DND-41 (cell line): ENCODE measurements around the gene ATF5.

Experiments
- ATAC-seq: fragments of 200-7000 bp; cut with Tn5 transposase; 3 replicates; pipeline ENCODE4 v1.9.1; 2021; ENCODE audit warnings: low read depth; ENCODE audit not compliant: insufficient read depth
- DNase-seq: peaks from one replicate; pipeline ENCODE4 v3.0.0-alpha.2; 2020
- H2AFZ ChIP-seq: 2 replicates; pipeline ENCODE4 v1.6.0; 2012; ENCODE audit warnings: low read depth, low read length
- H3K27ac ChIP-seq: 2 replicates; pipeline ENCODE4 v1.5.1; 2012; ENCODE audit warnings: low read length, inconsistent platforms
- H3K27me3 ChIP-seq: fragments of 200-600 bp; sonication (generic); 2 replicates; pipeline ENCODE4 v1.6.0; 2012; ENCODE audit warnings: low read length, mild to moderate bottlenecking, inconsistent platforms; ENCODE audit not compliant: insufficient read depth, poor library complexity
- H3K36me3 ChIP-seq: 2 replicates; pipeline ENCODE4 v1.5.1; 2012; ENCODE audit warnings: low read length, inconsistent platforms; ENCODE audit not compliant: insufficient read depth
- H3K4me1 ChIP-seq: 2 replicates; pipeline ENCODE4 v1.5.1; 2012; ENCODE audit warnings: mild to moderate bottlenecking, low read length; ENCODE audit not compliant: insufficient read depth
- H3K4me2 ChIP-seq: 2 replicates; pipeline ENCODE4 v1.6.0; 2012; ENCODE audit warnings: mild to moderate bottlenecking, moderate library complexity, low read length, inconsistent platforms; ENCODE audit not compliant: insufficient read depth
- H3K4me3 ChIP-seq, 2 experiments: fragments of 200-600 bp in 1 of 2; shearing (Covaris generic) in 1 of 2; 2 replicates each; pipeline ENCODE4 v1.5.1; 2012 to 2016; ENCODE audit warnings: inconsistent platforms in 2 of 2, low read length in 2 of 2, mild to moderate bottlenecking in 2 of 2, low read depth in 1 of 2, moderate library complexity in 1 of 2
- H3K79me2 ChIP-seq: 2 replicates; pipeline ENCODE4 v1.6.0; 2012; ENCODE audit warnings: low read length, inconsistent platforms; ENCODE audit not compliant: insufficient read depth
- H3K9ac ChIP-seq: 2 replicates; pipeline ENCODE4 v1.6.0; 2012; ENCODE audit warnings: low read depth, mild to moderate bottlenecking, inconsistent platforms, low read length, moderate library complexity
- H3K9me3 ChIP-seq: 2 replicates; pipeline ENCODE4 v1.5.1; 2012; ENCODE audit warnings: low read length, moderate library complexity, mild to moderate bottlenecking, inconsistent platforms; ENCODE audit not compliant: insufficient read depth, severe bottlenecking
- H4K20me1 ChIP-seq: 2 replicates; pipeline ENCODE4 v1.6.0; 2012; ENCODE audit warnings: low read length; ENCODE audit not compliant: insufficient read depth
- EZH2 ChIP-seq: IDR thresholded peaks from 3 replicates; pipeline ENCODE4 v1.6.1; 2012; ENCODE audit warnings: borderline replicate concordance, low read depth, mild to moderate bottlenecking, moderate library complexity, low read length, inconsistent platforms; ENCODE audit not compliant: severe bottlenecking
- TF ChIP-seq, protein P1 (sequence below): IDR thresholded peaks from 2 replicates; pipeline ENCODE4 v1.5.1; 2012; ENCODE audit warnings: borderline replicate concordance, low read length, moderate library complexity, mild to moderate bottlenecking; ENCODE audit not compliant: poor library complexity, severe bottlenecking; ENCODE audit errors: extremely low read depth

The ATF5 gene

DNA sequence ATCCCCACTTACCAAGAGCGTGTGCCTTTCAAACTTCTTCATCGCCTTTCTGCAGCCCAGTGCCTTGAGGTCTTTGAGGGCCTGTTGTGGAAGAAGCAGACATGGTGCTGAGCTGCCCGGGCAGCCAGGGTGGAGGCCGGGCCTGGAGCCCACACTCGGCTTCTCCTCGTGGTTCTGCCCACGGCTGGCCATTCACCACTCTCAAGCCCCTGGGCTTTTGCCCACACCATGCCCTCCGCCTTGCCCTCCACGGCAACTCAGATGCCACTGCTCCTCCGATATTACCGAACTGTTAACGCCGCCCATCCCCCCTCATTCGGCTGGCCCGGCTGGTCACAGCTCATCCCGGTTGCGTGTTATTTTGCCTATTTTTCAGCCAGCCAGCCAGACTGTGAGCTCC, 37.6 kb upstream of the ATF5 start:
- ATAC-seq, result no peak
- Histone ChIP-seq H3K4me1 (no peaks in the 10 kb centered on the region), H3K9me3 (no peaks in the 10 kb centered on the region)

DNA sequence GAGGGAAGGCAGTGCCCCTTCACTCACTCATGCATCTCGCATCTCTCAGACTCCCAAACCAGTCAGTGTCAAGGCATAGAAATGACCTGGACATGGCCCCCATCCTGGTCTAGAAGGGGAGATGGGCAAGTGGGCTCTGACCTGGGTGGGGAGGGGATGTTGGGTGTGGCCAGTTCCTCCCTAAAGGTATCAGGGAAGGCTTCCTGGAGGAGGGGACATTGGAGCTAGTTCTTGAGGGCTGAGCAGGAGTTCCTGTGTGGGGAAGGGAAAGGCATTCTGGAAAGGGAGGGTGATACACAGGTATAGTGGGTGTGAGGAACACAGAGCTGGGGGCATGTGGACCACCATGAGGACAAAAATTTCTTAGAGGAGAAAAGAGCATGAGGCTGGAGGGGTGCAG, 36.3 kb upstream of the ATF5 start:
- H3K4me2 ChIP-seq, result no peak overlapping the region

More for the DNA sequence above, 37.6 kb upstream of the ATF5 start:
- Histone ChIP-seq H3K27ac (no peak overlapping the region), H3K9ac (no peak overlapping the region), H2AFZ (no peak overlapping the region), H4K20me1 (no peaks in the 10 kb centered on the region; the same call in 1 of the 2 replicates), H3K4me2 (no peak overlapping the region), H3K27me3 (no peaks in the 10 kb centered on the region), H3K4me3 (no peak overlapping the region), H3K79me2 (no peaks in the 10 kb centered on the region), H3K36me3 (peaks cover under 1% of the 10 kb centered on the region; the same call in 1 of the 2 replicates)
- DNase-seq, result no peak
- TF ChIP-seq, protein P1, sequence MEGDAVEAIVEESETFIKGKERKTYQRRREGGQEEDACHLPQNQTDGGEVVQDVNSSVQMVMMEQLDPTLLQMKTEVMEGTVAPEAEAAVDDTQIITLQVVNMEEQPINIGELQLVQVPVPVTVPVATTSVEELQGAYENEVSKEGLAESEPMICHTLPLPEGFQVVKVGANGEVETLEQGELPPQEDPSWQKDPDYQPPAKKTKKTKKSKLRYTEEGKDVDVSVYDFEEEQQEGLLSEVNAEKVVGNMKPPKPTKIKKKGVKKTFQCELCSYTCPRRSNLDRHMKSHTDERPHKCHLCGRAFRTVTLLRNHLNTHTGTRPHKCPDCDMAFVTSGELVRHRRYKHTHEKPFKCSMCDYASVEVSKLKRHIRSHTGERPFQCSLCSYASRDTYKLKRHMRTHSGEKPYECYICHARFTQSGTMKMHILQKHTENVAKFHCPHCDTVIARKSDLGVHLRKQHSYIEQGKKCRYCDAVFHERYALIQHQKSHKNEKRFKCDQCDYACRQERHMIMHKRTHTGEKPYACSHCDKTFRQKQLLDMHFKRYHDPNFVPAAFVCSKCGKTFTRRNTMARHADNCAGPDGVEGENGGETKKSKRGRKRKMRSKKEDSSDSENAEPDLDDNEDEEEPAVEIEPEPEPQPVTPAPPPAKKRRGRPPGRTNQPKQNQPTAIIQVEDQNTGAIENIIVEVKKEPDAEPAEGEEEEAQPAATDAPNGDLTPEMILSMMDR, result no peak
- TF ChIP-seq EZH2, result no peak

DNA sequence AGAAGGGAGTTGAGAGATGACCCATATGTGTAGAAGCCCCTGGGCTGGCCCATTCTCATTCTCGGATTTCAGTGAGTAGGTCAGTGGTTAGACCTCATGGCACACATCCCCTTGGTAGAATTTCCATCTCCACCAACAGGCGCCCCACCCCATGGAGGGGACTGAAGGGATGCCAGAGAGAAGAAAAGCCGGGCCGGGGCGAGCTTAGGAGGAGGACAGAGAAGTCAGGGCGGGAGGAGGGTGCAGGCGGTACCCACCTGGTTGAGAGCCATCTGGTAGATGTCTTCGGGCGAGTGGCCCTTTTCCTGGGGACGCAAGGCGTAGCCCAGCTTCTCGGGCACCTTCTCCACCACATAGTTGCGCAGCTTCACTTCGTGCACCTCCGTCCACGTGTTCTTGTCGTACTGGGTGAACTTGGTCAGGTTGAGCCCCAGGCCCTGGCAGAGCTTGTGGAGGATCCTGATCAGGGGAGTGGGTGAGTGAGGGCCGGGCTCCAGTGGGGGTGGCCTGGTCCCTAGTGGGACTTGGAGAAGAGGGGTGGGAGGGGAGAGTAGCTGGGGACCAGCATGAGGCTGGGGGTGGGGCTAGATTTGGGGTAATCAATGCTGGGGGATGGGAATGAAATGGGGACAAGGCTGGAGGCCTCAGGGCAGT, 34.9 kb upstream of the ATF5 start:
- no peak for ATAC-seq
- H2AFZ ChIP-seq, result no peak overlapping the region

More for the DNA sequence above, 36.3 kb upstream of the ATF5 start:
- DNase-seq (no peak), ATAC-seq (no peak)
- Histone ChIP-seq H3K27me3 (no peaks in the 10 kb centered on the region), H3K27ac (no peak overlapping the region), H3K4me1 (peaks cover 7% of the 10 kb centered on the region; the same call in 1 of the 2 replicates), H3K9me3 (no peaks in the 10 kb centered on the region), H3K36me3 (no peaks in the 10 kb centered on the region; the same call in 1 of the 2 replicates), H3K79me2 (no peaks in the 10 kb centered on the region), H2AFZ (no peak overlapping the region), H3K9ac (no peak overlapping the region), H4K20me1 (no peaks in the 10 kb centered on the region; the same call in 1 of the 2 replicates), H3K4me3 (no peak overlapping the region)
- TF ChIP-seq, protein P1, result no peak
- no peak for TF ChIP-seq EZH2

More for the DNA sequence above, 34.9 kb upstream of the ATF5 start:
- H3K79me2 ChIP-seq, result no peaks in the 10 kb centered on the region
- no peak overlapping the region for H3K4me2 ChIP-seq
- no peak overlapping the region for H3K27ac ChIP-seq
- H3K27me3 ChIP-seq, result no peaks in the 10 kb centered on the region
- H3K36me3 ChIP-seq, result no peaks in the 10 kb centered on the region
- peaks cover 7% of the 10 kb centered on the region; the same call in 1 of the 2 replicates for H3K4me1 ChIP-seq
- no peak overlapping the region for H3K4me3 ChIP-seq
- no peak for DNase-seq
- H3K9ac ChIP-seq, result no peak overlapping the region
- H3K9me3 ChIP-seq, result no peaks in the 10 kb centered on the region
- H4K20me1 ChIP-seq, result no peaks in the 10 kb centered on the region
- TF ChIP-seq EZH2, result no peak
- TF ChIP-seq, protein P1, result no peak
